ENCODE data around the gene PLEKHH1.
"Not testable (repeated sequence)": the region's sequence is repeated elsewhere in the genome, so short reads cannot be mapped to it uniquely, and the experiment has no call there.

Gene PLEKHH1

GRCh38 chr14:67582061-67582460, 49.0 kb downstream of the PLEKHH1 start:
- no peak overlapping the region for H3K27ac ChIP-seq
- no peak for TF ChIP-seq CTCF (conservative IDR thresholded peaks at IDR 0.05)
- TF ChIP-seq ZFX (IDR thresholded peaks at IDR 0.05): no peak

GRCh38 chr14:67583711-67584644, 50.9 kb downstream of the PLEKHH1 start:
- H3K27ac ChIP-seq: no peak overlapping the region
- TF ChIP-seq ZFX (IDR thresholded peaks at IDR 0.05) (no peak), CTCF (conservative IDR thresholded peaks at IDR 0.05) (peak; percentile 84)

GRCh38 chr14:67584978-67585377, 51.9 kb downstream of the PLEKHH1 start:
- H3K27ac ChIP-seq: no peak overlapping the region
- TF ChIP-seq CTCF (conservative IDR thresholded peaks at IDR 0.05) (no peak), ZFX (IDR thresholded peaks at IDR 0.05) (no peak)

GRCh38 chr14:67586369-67586768, 53.3 kb downstream of the PLEKHH1 start:
- TF ChIP-seq CTCF (conservative IDR thresholded peaks at IDR 0.05) (no peak), ZFX (IDR thresholded peaks at IDR 0.05) (no peak)
- H3K27ac ChIP-seq: no peak overlapping the region

- TF ChIP-seq ZFX (IDR thresholded peaks at IDR 0.05) (no peak), CTCF (conservative IDR thresholded peaks at IDR 0.05) (no peak)
- H3K27ac ChIP-seq: no peak overlapping the region
Observed at GRCh38 chr14:67589204-67589770, 56.2 kb downstream of the PLEKHH1 start.

GRCh38 chr14:67593650-67594049, 60.6 kb downstream of the PLEKHH1 start:
- not testable (repeated sequence) for H3K27ac ChIP-seq

- no peak for TF ChIP-seq ZFX (IDR thresholded peaks at IDR 0.05)
- no peak for TF ChIP-seq CTCF (conservative IDR thresholded peaks at IDR 0.05)
- H3K27ac ChIP-seq: no peak overlapping the region
Observed at GRCh38 chr14:67595392-67595791, 62.3 kb downstream of the PLEKHH1 start.
